A673 (cell line): ENCODE measurements around the gene ASCL2.
A peak's percentile ranks its signal among the peaks of the same experiment; 100 is the strongest.

Experiments
- CTCF ChIP-seq: fragments of 300-800, 200-600 bp; sonication (generic); conservative IDR thresholded peaks from 2 replicates; pipeline ENCODE4 v1.5.1; 2017; ENCODE audit warnings: low read depth, mild to moderate bottlenecking, antibody characterized with exemption, low read length, moderate library complexity, mixed read lengths
- EZH2 ChIP-seq: fragments of 200-600 bp; sonication (generic); IDR thresholded peaks from 2 replicates; pipeline ENCODE4 v1.6.1; 2017; ENCODE audit warnings: borderline replicate concordance, low read depth, mild to moderate bottlenecking, mixed read lengths, antibody characterized with exemption, low read length; ENCODE audit not compliant: poor library complexity, severe bottlenecking

- TF ChIP-seq CTCF (0 out of 2 replicates have a peak, but pooled peaks have one; percentile 12), EZH2 (no peak)
These were observed 627 bp downstream of the ASCL2 start for GRCh38 chr11:2269601-2270321.
